Measurements from ENCODE around the gene TMEM267.
A peak's percentile ranks its signal among the peaks of the same experiment; 100 is the strongest.
"Not testable (repeated sequence)": the region's sequence is repeated elsewhere in the genome, so short reads cannot be mapped to it uniquely, and the experiment has no call there.

The TMEM267 gene

GRCh38 chr5:43486353-43486752, 2.7 kb upstream of the TMEM267 start:
- no peak for DNase-seq (ENCODE audit: low read depth in 1 of 2, low spot score in 1 of 2)
- in situ Hi-C loops (cut with HindIII; ENCODE audit: low pct_unique_long_range_greater_than_20kb, low sequenced_read_pairs), result no loop called here
- TF ChIP-seq JUND (IDR thresholded peaks at IDR 0.05; ENCODE audit: low read depth), result no peak

GRCh38 chr5:43485406-43485805, 1.7 kb upstream of the TMEM267 start:
- in situ Hi-C loops (cut with HindIII; ENCODE audit: low pct_unique_long_range_greater_than_20kb, low sequenced_read_pairs), result no loop called here
- peak in 1 of 2 experiments; percentile 28 for DNase-seq (ENCODE audit: low read depth in 1 of 2, low spot score in 1 of 2)
- no peak for TF ChIP-seq JUND (IDR thresholded peaks at IDR 0.05; ENCODE audit: low read depth)

- in situ Hi-C loops (cut with HindIII; ENCODE audit: low pct_unique_long_range_greater_than_20kb, low sequenced_read_pairs), result no loop called here
- TF ChIP-seq JUND (IDR thresholded peaks at IDR 0.05; ENCODE audit: low read depth), result no peak
- peak; percentile 83 to 89 for DNase-seq (ENCODE audit: low read depth in 1 of 2, low spot score in 1 of 2)
These were observed 613 bp upstream of the TMEM267 start for GRCh38 chr5:43484106-43484849.

- TF ChIP-seq JUND (IDR thresholded peaks at IDR 0.05; ENCODE audit: low read depth), result 0 out of 2 replicates have a peak, but pooled peaks have one; percentile 11
- in situ Hi-C loops (cut with HindIII; ENCODE audit: low pct_unique_long_range_greater_than_20kb, low sequenced_read_pairs), result no loop called here
- DNase-seq (ENCODE audit: low read depth in 1 of 2, low spot score in 1 of 2), result no peak
These were observed 971 bp downstream of the TMEM267 start for GRCh38 chr5:43482490-43483297.

- in situ Hi-C loops (cut with HindIII; ENCODE audit: low pct_unique_long_range_greater_than_20kb, low sequenced_read_pairs), result no loop called here
- DNase-seq (ENCODE audit: low read depth in 1 of 2, low spot score in 1 of 2), result peak in 1 of 2 experiments; percentile 96
- peak; percentile 100 for TF ChIP-seq JUND (IDR thresholded peaks at IDR 0.05; ENCODE audit: low read depth)
These were observed 13.8 kb downstream of the TMEM267 start for GRCh38 chr5:43469671-43470391.

GRCh38 chr5:43467100-43467499, 16.6 kb downstream of the TMEM267 start:
- no peak for DNase-seq (ENCODE audit: low read depth in 1 of 2, low spot score in 1 of 2)
- in situ Hi-C loops (cut with HindIII; ENCODE audit: low pct_unique_long_range_greater_than_20kb, low sequenced_read_pairs), result no loop called here

GRCh38 chr5:43465455-43465854, 18.2 kb downstream of the TMEM267 start:
- in situ Hi-C loops (cut with HindIII; ENCODE audit: low pct_unique_long_range_greater_than_20kb, low sequenced_read_pairs); DNase-seq (ENCODE audit: low read depth in 1 of 2, low spot score in 1 of 2): not testable (repeated sequence)

More at GRCh38 chr5:43467100-43467499, 16.6 kb downstream of the TMEM267 start:
- no peak for TF ChIP-seq JUND (IDR thresholded peaks at IDR 0.05; ENCODE audit: low read depth)

- TF ChIP-seq JUND (IDR thresholded peaks at IDR 0.05; ENCODE audit: low read depth), result no peak
- in situ Hi-C loops (cut with HindIII; ENCODE audit: low pct_unique_long_range_greater_than_20kb, low sequenced_read_pairs), result no loop called here
- DNase-seq (ENCODE audit: low read depth in 1 of 2, low spot score in 1 of 2), result no peak
These were observed 22.6 kb downstream of the TMEM267 start for GRCh38 chr5:43461066-43461465.

GRCh38 chr5:43456556-43456955, 27.1 kb downstream of the TMEM267 start:
- no peak for TF ChIP-seq JUND (IDR thresholded peaks at IDR 0.05; ENCODE audit: low read depth)
- in situ Hi-C loops (cut with HindIII; ENCODE audit: low pct_unique_long_range_greater_than_20kb, low sequenced_read_pairs), result no loop called here
- no peak for DNase-seq (ENCODE audit: low read depth in 1 of 2, low spot score in 1 of 2)

- DNase-seq (ENCODE audit: low read depth in 1 of 2, low spot score in 1 of 2); in situ Hi-C loops (cut with HindIII; ENCODE audit: low pct_unique_long_range_greater_than_20kb, low sequenced_read_pairs): not testable (repeated sequence)
These were observed 42.1 kb downstream of the TMEM267 start for GRCh38 chr5:43441575-43441974.

GRCh38 chr5:43437062-43437660, 46.5 kb downstream of the TMEM267 start:
- no peak for DNase-seq (ENCODE audit: low read depth in 1 of 2, low spot score in 1 of 2)
- in situ Hi-C loops (cut with HindIII; ENCODE audit: low pct_unique_long_range_greater_than_20kb, low sequenced_read_pairs), result no loop called here
- no peak for TF ChIP-seq JUND (IDR thresholded peaks at IDR 0.05; ENCODE audit: low read depth)

- TF ChIP-seq JUND (IDR thresholded peaks at IDR 0.05; ENCODE audit: low read depth), result no peak
- in situ Hi-C loops (cut with HindIII; ENCODE audit: low pct_unique_long_range_greater_than_20kb, low sequenced_read_pairs), result no loop called here
- DNase-seq (ENCODE audit: low read depth in 1 of 2, low spot score in 1 of 2), result no peak
These were observed 50.3 kb downstream of the TMEM267 start for GRCh38 chr5:43433382-43433781.

All from T47D (cell line).